ENCODE data around the gene RASIP1. TPM values are rescaled to one million over a fixed set of nuclear protein-coding genes. Genes with fewer than 3 reads are reported as not detected.
A peak's percentile ranks its signal among the peaks of the same experiment; 100 is the strongest.
"Not testable (repeated sequence)": the region's sequence is repeated elsewhere in the genome, so short reads cannot be mapped to it uniquely, and the experiment has no call there.

Gene RASIP1
- total RNA-seq, 3 donors from 2014 or later, result 7.7 to 28.2 (median 10.7) TPM

DNA sequence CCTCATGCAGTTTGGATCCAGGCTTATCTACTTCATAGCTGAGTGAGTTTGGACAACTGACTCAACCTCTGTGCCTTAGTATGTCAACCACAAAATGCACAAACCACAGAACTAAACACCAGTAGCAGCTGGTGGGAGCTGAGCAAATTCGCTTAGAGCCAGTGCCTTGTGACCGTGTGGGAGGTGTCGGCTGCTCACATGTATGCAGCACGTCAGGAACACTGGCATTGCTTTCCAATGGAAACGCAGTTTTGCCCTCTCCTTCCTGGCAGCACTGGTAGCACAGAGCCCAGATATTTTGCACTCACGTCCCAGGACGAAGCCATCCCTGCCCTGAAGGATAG lies 59.3 kb downstream of the RASIP1 start:
- DNase-seq (ENCODE audit: low spot score in 2 of 2), result no peak
- intact Hi-C loops (cut with DNase I; ENCODE audit: low total_unique reads), result no loop called here
- no peaks in the 10 kb centered on the region for H3K4me1 ChIP-seq
- TF ChIP-seq POLR2AphosphoS5 (IDR thresholded peaks at IDR 0.05) (no peak), POLR2A (IDR thresholded peaks at IDR 0.05) (no peak)
- TF ChIP-seq, protein P1, sequence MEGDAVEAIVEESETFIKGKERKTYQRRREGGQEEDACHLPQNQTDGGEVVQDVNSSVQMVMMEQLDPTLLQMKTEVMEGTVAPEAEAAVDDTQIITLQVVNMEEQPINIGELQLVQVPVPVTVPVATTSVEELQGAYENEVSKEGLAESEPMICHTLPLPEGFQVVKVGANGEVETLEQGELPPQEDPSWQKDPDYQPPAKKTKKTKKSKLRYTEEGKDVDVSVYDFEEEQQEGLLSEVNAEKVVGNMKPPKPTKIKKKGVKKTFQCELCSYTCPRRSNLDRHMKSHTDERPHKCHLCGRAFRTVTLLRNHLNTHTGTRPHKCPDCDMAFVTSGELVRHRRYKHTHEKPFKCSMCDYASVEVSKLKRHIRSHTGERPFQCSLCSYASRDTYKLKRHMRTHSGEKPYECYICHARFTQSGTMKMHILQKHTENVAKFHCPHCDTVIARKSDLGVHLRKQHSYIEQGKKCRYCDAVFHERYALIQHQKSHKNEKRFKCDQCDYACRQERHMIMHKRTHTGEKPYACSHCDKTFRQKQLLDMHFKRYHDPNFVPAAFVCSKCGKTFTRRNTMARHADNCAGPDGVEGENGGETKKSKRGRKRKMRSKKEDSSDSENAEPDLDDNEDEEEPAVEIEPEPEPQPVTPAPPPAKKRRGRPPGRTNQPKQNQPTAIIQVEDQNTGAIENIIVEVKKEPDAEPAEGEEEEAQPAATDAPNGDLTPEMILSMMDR (IDR thresholded peaks at IDR 0.05), result no peak
- H3K27me3 ChIP-seq, result no peaks in the 10 kb centered on the region
- H3K4me3 ChIP-seq, result no peak overlapping the region
- H3K36me3 ChIP-seq, result no peaks in the 10 kb centered on the region
- no peaks in the 10 kb centered on the region for H3K9me3 ChIP-seq
- no peak overlapping the region for H3K27ac ChIP-seq

- DNase-seq (ENCODE audit: low spot score in 2 of 2), result no peak
- no peak overlapping the region for H3K27ac ChIP-seq
- no peaks in the 10 kb centered on the region for H3K9me3 ChIP-seq
- TF ChIP-seq POLR2AphosphoS5 (IDR thresholded peaks at IDR 0.05) (no peak), POLR2A (IDR thresholded peaks at IDR 0.05) (no peak)
- TF ChIP-seq, protein P1 (IDR thresholded peaks at IDR 0.05), result no peak
- intact Hi-C loops (cut with DNase I; ENCODE audit: low total_unique reads), result no loop called here
- no peaks in the 10 kb centered on the region for H3K36me3 ChIP-seq
- no peaks in the 10 kb centered on the region for H3K27me3 ChIP-seq
- H3K4me3 ChIP-seq, result no peak overlapping the region
- peaks cover 0 to 2% of the 10 kb centered on the region in 2 donors for H3K4me1 ChIP-seq
Observed at GRCh38 chr19:48680436-48681126, 59.8 kb downstream of the RASIP1 start.

DNA sequence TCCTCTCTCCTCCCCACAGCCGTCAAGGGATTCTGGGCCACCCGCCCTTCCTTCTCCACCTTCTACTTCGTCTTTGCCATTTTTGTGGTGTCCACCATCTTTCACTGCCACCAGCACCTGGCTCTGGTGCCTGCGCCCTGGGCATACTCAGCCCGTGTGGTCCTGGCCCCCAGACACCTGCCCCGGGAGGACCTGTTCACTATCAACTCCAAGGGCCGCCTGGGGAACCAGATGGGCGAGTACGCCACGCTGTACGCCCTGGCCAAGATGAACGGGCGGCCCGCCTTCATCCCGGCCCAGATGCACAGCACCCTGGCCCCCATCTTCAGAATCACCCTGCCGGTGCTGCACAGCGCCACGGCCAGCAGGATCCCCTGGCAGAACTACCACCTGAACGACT lies 60.4 kb downstream of the RASIP1 start:
- DNase-seq (ENCODE audit: low spot score in 2 of 2); H3K36me3 ChIP-seq; H3K4me3 ChIP-seq: not testable (repeated sequence)

DNA sequence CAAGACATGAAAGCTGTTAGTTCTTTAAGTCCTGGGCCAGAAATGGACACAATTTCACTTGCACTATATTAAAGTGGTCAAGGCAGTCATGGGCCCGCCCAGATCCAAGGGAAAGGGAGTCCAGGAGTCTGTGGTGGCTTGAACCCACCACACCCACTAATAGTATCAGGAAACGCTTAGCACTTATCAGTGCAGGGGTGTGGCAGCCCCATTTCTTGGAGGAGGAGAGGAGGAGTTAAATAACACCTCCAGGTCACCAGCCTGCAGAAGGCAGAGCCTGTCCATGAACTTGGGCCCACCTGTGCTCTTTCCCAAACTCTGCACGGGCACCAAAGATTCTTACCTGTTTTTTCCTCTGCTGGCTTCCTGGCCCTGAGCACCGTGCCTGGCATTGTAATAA lies 62.2 kb downstream of the RASIP1 start:
- Histone ChIP-seq H3K9me3 (no peaks in the 10 kb centered on the region), H3K36me3 (no peaks in the 10 kb centered on the region), H3K4me1 (peaks cover 0 to 7% of the 10 kb centered on the region in 2 donors), H3K4me3 (no peak overlapping the region), H3K27ac (no peak overlapping the region), H3K27me3 (no peaks in the 10 kb centered on the region)
- DNase-seq (ENCODE audit: low spot score in 2 of 2), result no peak
- intact Hi-C loops (cut with DNase I; ENCODE audit: low total_unique reads), result no loop called here
- TF ChIP-seq POLR2A (IDR thresholded peaks at IDR 0.05), result no peak
- TF ChIP-seq POLR2AphosphoS5 (IDR thresholded peaks at IDR 0.05), result no peak
- TF ChIP-seq, protein P1 (IDR thresholded peaks at IDR 0.05), result no peak

More for the DNA sequence above, 60.4 kb downstream of the RASIP1 start:
- H3K9me3 ChIP-seq; intact Hi-C loops (cut with DNase I; ENCODE audit: low total_unique reads); H3K27me3 ChIP-seq; H3K27ac ChIP-seq; H3K4me1 ChIP-seq: not testable (repeated sequence)

- Histone ChIP-seq H3K4me3 (no peak overlapping the region), H3K9me3 (no peaks in the 10 kb centered on the region), H3K4me1 (peaks cover 0 to 7% of the 10 kb centered on the region in 2 donors), H3K27ac (peak overlapping the region; percentile 78 to 88), H3K27me3 (no peaks in the 10 kb centered on the region), H3K36me3 (no peaks in the 10 kb centered on the region)
- intact Hi-C loops (cut with DNase I; ENCODE audit: low total_unique reads), result no loop called here
- TF ChIP-seq, protein P1 (IDR thresholded peaks at IDR 0.05), result no peak
- TF ChIP-seq POLR2AphosphoS5 (IDR thresholded peaks at IDR 0.05) (no peak), POLR2A (IDR thresholded peaks at IDR 0.05) (no peak)
- DNase-seq (ENCODE audit: low spot score in 2 of 2), result peak in 1 of 2 donors; percentile 84
Observed at GRCh38 chr19:48676887-48677286, 63.5 kb downstream of the RASIP1 start.
